Measurements from ENCODE around the gene MSTN. TPM values are rescaled to one million over a fixed set of nuclear protein-coding genes. Genes with fewer than 3 reads are reported as not detected.

Gene MSTN
- total RNA-seq = not detected

- no peak within 1 kb of the TSS for H3K4me3 Mint-ChIP-seq
- H3K27me3 Mint-ChIP-seq (ENCODE audit: low read depth) = no peaks in the 10 kb centered on the region
- no peaks in the 10 kb centered on the region for H3K4me1 Mint-ChIP-seq (ENCODE audit: low read depth)
- no peaks in the 10 kb centered on the region for H3K36me3 Mint-ChIP-seq (ENCODE audit: insufficient read depth)
- ATAC-seq (no peak), DNase-seq (no peak)
- no peaks in the 10 kb centered on the region for H3K9me3 Mint-ChIP-seq
Observed at GRCh38 chr2:190062601-190063000, at the start of gene MSTN. MSTN (minus strand) TSS chr2:190062729; CDS start chr2:190062596, 133 bp downstream.

- DNase-seq = no peak
- Mint-ChIP-seq H3K4me1 (ENCODE audit: low read depth) (no peaks in the 10 kb centered on the region), H3K4me3 (no peak overlapping the region), H3K36me3 (ENCODE audit: insufficient read depth) (no peaks in the 10 kb centered on the region), H3K9me3 (no peaks in the 10 kb centered on the region), H3K27me3 (ENCODE audit: low read depth) (no peaks in the 10 kb centered on the region)
- no peak for ATAC-seq
Observed at GRCh38 chr2:190111166-190111565, 48.6 kb upstream of the MSTN start.

- Mint-ChIP-seq H3K4me3 (no peak overlapping the region), H3K36me3 (ENCODE audit: insufficient read depth) (no peaks in the 10 kb centered on the region), H3K9me3 (no peaks in the 10 kb centered on the region), H3K4me1 (ENCODE audit: low read depth) (no peaks in the 10 kb centered on the region), H3K27me3 (ENCODE audit: low read depth) (no peaks in the 10 kb centered on the region)
- ATAC-seq = no peak
- no peak for DNase-seq
Observed at GRCh38 chr2:190110699-190111098, 48.2 kb upstream of the MSTN start.

GRCh38 chr2:190110131-190110530 lies 47.6 kb upstream of the MSTN start:
- ATAC-seq = no peak
- H3K4me3 Mint-ChIP-seq = no peak overlapping the region
- H3K27me3 Mint-ChIP-seq (ENCODE audit: low read depth) = no peaks in the 10 kb centered on the region
- no peaks in the 10 kb centered on the region for H3K9me3 Mint-ChIP-seq
- no peak for DNase-seq
- no peaks in the 10 kb centered on the region for H3K36me3 Mint-ChIP-seq (ENCODE audit: insufficient read depth)
- H3K4me1 Mint-ChIP-seq (ENCODE audit: low read depth) = no peaks in the 10 kb centered on the region

GRCh38 chr2:190107409-190107808 lies 44.9 kb upstream of the MSTN start:
- Mint-ChIP-seq H3K36me3 (ENCODE audit: insufficient read depth) (no peaks in the 10 kb centered on the region), H3K9me3 (peaks cover 3% of the 10 kb centered on the region), H3K4me3 (no peak overlapping the region), H3K4me1 (ENCODE audit: low read depth) (no peaks in the 10 kb centered on the region), H3K27me3 (ENCODE audit: low read depth) (peaks cover 8% of the 10 kb centered on the region)
- DNase-seq = no peak
- no peak for ATAC-seq

GRCh38 chr2:190106783-190107182 lies 44.3 kb upstream of the MSTN start:
- Mint-ChIP-seq H3K4me3 (no peak overlapping the region), H3K27me3 (ENCODE audit: low read depth) (peaks cover 9% of the 10 kb centered on the region), H3K36me3 (ENCODE audit: insufficient read depth) (no peaks in the 10 kb centered on the region), H3K9me3 (peaks cover 9% of the 10 kb centered on the region), H3K4me1 (ENCODE audit: low read depth) (no peaks in the 10 kb centered on the region)
- ATAC-seq = no peak
- DNase-seq = no peak

- Mint-ChIP-seq H3K9me3 (peaks cover 11% of the 10 kb centered on the region), H3K4me3 (no peak overlapping the region)
Observed at GRCh38 chr2:190105554-190105953, 43.0 kb upstream of the MSTN start.

GRCh38 chr2:190103144-190103543 lies 40.6 kb upstream of the MSTN start:
- Mint-ChIP-seq H3K27me3 (ENCODE audit: low read depth) (peaks cover 12% of the 10 kb centered on the region), H3K4me3 (no peak overlapping the region), H3K36me3 (ENCODE audit: insufficient read depth) (no peaks in the 10 kb centered on the region), H3K4me1 (ENCODE audit: low read depth) (no peaks in the 10 kb centered on the region), H3K9me3 (peaks cover 15% of the 10 kb centered on the region)
- DNase-seq (no peak), ATAC-seq (no peak)

More at GRCh38 chr2:190105554-190105953, 43.0 kb upstream of the MSTN start:
- no peaks in the 10 kb centered on the region for H3K36me3 Mint-ChIP-seq (ENCODE audit: insufficient read depth)
- H3K4me1 Mint-ChIP-seq (ENCODE audit: low read depth) = no peaks in the 10 kb centered on the region
- ATAC-seq (no peak), DNase-seq (no peak)
- peaks cover 12% of the 10 kb centered on the region for H3K27me3 Mint-ChIP-seq (ENCODE audit: low read depth)

GRCh38 chr2:190099890-190100697 lies 37.6 kb upstream of the MSTN start:
- ATAC-seq (no peak), DNase-seq (no peak)
- Mint-ChIP-seq H3K36me3 (ENCODE audit: insufficient read depth) (no peaks in the 10 kb centered on the region), H3K9me3 (peaks cover 15% of the 10 kb centered on the region), H3K4me1 (ENCODE audit: low read depth) (no peaks in the 10 kb centered on the region), H3K4me3 (no peak overlapping the region), H3K27me3 (ENCODE audit: low read depth) (peaks cover 12% of the 10 kb centered on the region)

GRCh38 chr2:190098851-190099250 lies 36.3 kb upstream of the MSTN start:
- ATAC-seq = no peak
- no peaks in the 10 kb centered on the region for H3K36me3 Mint-ChIP-seq (ENCODE audit: insufficient read depth)
- H3K9me3 Mint-ChIP-seq = peaks cover 15% of the 10 kb centered on the region
- peaks cover 12% of the 10 kb centered on the region for H3K27me3 Mint-ChIP-seq (ENCODE audit: low read depth)
- H3K4me1 Mint-ChIP-seq (ENCODE audit: low read depth) = no peaks in the 10 kb centered on the region
- DNase-seq = no peak
- H3K4me3 Mint-ChIP-seq = no peak overlapping the region

- peaks cover 4% of the 10 kb centered on the region for H3K27me3 Mint-ChIP-seq (ENCODE audit: low read depth)
- H3K36me3 Mint-ChIP-seq (ENCODE audit: insufficient read depth) = no peaks in the 10 kb centered on the region
- peaks cover 10% of the 10 kb centered on the region for H3K9me3 Mint-ChIP-seq
- no peak for DNase-seq
- H3K4me1 Mint-ChIP-seq (ENCODE audit: low read depth) = no peaks in the 10 kb centered on the region
- no peak for ATAC-seq
- no peak overlapping the region for H3K4me3 Mint-ChIP-seq
Observed at GRCh38 chr2:190097115-190097514, 34.6 kb upstream of the MSTN start.

GRCh38 chr2:190094316-190094871 lies 31.9 kb upstream of the MSTN start:
- ATAC-seq = no peak
- no peak overlapping the region for H3K4me3 Mint-ChIP-seq
- peaks cover 4% of the 10 kb centered on the region for H3K9me3 Mint-ChIP-seq
- no peaks in the 10 kb centered on the region for H3K27me3 Mint-ChIP-seq (ENCODE audit: low read depth)
- no peak for DNase-seq
- no peaks in the 10 kb centered on the region for H3K4me1 Mint-ChIP-seq (ENCODE audit: low read depth)
- no peaks in the 10 kb centered on the region for H3K36me3 Mint-ChIP-seq (ENCODE audit: insufficient read depth)

GRCh38 chr2:190093793-190094192 lies 31.3 kb upstream of the MSTN start:
- Mint-ChIP-seq H3K4me1 (ENCODE audit: low read depth) (no peaks in the 10 kb centered on the region), H3K36me3 (ENCODE audit: insufficient read depth) (no peaks in the 10 kb centered on the region), H3K4me3 (no peak overlapping the region), H3K27me3 (ENCODE audit: low read depth) (no peaks in the 10 kb centered on the region), H3K9me3 (peaks cover 2% of the 10 kb centered on the region)
- ATAC-seq (no peak), DNase-seq (no peak)

GRCh38 chr2:190090148-190090547 lies 27.6 kb upstream of the MSTN start:
- DNase-seq (no peak), ATAC-seq (no peak)
- no peaks in the 10 kb centered on the region for H3K36me3 Mint-ChIP-seq (ENCODE audit: insufficient read depth)
- no peak overlapping the region for H3K4me3 Mint-ChIP-seq
- H3K4me1 Mint-ChIP-seq (ENCODE audit: low read depth) = no peaks in the 10 kb centered on the region
- H3K9me3 Mint-ChIP-seq = no peaks in the 10 kb centered on the region
- H3K27me3 Mint-ChIP-seq (ENCODE audit: low read depth) = no peaks in the 10 kb centered on the region

GRCh38 chr2:190088917-190089316 lies 26.4 kb upstream of the MSTN start:
- H3K4me3 Mint-ChIP-seq = no peak overlapping the region
- no peaks in the 10 kb centered on the region for H3K27me3 Mint-ChIP-seq (ENCODE audit: low read depth)
- ATAC-seq = peak in 1 of 2 donors; percentile 46
- no peaks in the 10 kb centered on the region for H3K4me1 Mint-ChIP-seq (ENCODE audit: low read depth)
- no peaks in the 10 kb centered on the region for H3K9me3 Mint-ChIP-seq
- DNase-seq = peak; percentile 19
- H3K36me3 Mint-ChIP-seq (ENCODE audit: insufficient read depth) = no peaks in the 10 kb centered on the region
